TTC549 (cell line): ENCODE data around the gene SH3BP5L.
"Not testable (repeated sequence)": the region's sequence is repeated elsewhere in the genome, so short reads cannot be mapped to it uniquely, and the experiment has no call there.

Source experiments
- FAIRE-seq: peaks from 2 replicates; lab custom pipeline; 2012; peaks lifted over from hg19 to GRCh38; lab: Jason Lieb, UNC

Gene SH3BP5L

GRCh38 chr1:248808876-248809275 is 16.8 kb downstream of the SH3BP5L start:
- no peak for FAIRE-seq

- FAIRE-seq, result no peak
Measured at GRCh38 chr1:248807067-248807737, 18.5 kb downstream of the SH3BP5L start.

GRCh38 chr1:248805876-248806275 is 19.8 kb downstream of the SH3BP5L start:
- no peak for FAIRE-seq

- no peak for FAIRE-seq
Measured at GRCh38 chr1:248804771-248805681, 20.7 kb downstream of the SH3BP5L start.

GRCh38 chr1:248803501-248803900 is 22.2 kb downstream of the SH3BP5L start:
- FAIRE-seq, result not testable (repeated sequence)

GRCh38 chr1:248802454-248802853 is 23.3 kb downstream of the SH3BP5L start:
- no peak for FAIRE-seq

GRCh38 chr1:248800459-248800858 is 25.3 kb downstream of the SH3BP5L start:
- FAIRE-seq, result no peak

- no peak for FAIRE-seq
Measured at GRCh38 chr1:248798791-248799190, 26.9 kb downstream of the SH3BP5L start.

GRCh38 chr1:248794663-248795062 is 31.1 kb downstream of the SH3BP5L start:
- not testable (repeated sequence) for FAIRE-seq

- no peak for FAIRE-seq
Measured at GRCh38 chr1:248793592-248793991, 32.1 kb downstream of the SH3BP5L start.

GRCh38 chr1:248792342-248792741 is 33.4 kb downstream of the SH3BP5L start:
- FAIRE-seq, result no peak

GRCh38 chr1:248791010-248791409 is 34.7 kb downstream of the SH3BP5L start:
- FAIRE-seq, result no peak

GRCh38 chr1:248790456-248790855 is 35.3 kb downstream of the SH3BP5L start:
- FAIRE-seq, result no peak

- not testable (repeated sequence) for FAIRE-seq
Measured at GRCh38 chr1:248789337-248789736, 36.4 kb downstream of the SH3BP5L start.

- FAIRE-seq, result no peak
Measured at GRCh38 chr1:248788327-248788726, 37.4 kb downstream of the SH3BP5L start.

GRCh38 chr1:248787430-248787829 is 38.3 kb downstream of the SH3BP5L start:
- FAIRE-seq, result no peak

- FAIRE-seq, result no peak
Measured at GRCh38 chr1:248786156-248786555, 39.6 kb downstream of the SH3BP5L start.

GRCh38 chr1:248783367-248783766 is 42.3 kb downstream of the SH3BP5L start:
- FAIRE-seq, result no peak

- no peak for FAIRE-seq
Measured at GRCh38 chr1:248782416-248783141, 43.1 kb downstream of the SH3BP5L start.

GRCh38 chr1:248779350-248779749 is 46.4 kb downstream of the SH3BP5L start:
- FAIRE-seq, result no peak

- no peak for FAIRE-seq
Measured at GRCh38 chr1:248778906-248779305, 46.8 kb downstream of the SH3BP5L start.

- FAIRE-seq, result no peak
Measured at GRCh38 chr1:248776991-248777390, 48.7 kb downstream of the SH3BP5L start.

GRCh38 chr1:248775441-248775840 is 50.3 kb downstream of the SH3BP5L start:
- no peak for FAIRE-seq
